C4-2B (cell line): Measurements from ENCODE around the gene CHPT1.

Source experiments
- CTCF ChIP-seq: fragments of 450-650 bp; conservative IDR thresholded peaks from 2 replicates; pipeline ENCODE4 v1.5.1; 2017; ENCODE audit warnings: mild to moderate bottlenecking
- ZFX ChIP-seq: fragments of 450-650 bp; IDR thresholded peaks from 2 replicates; pipeline ENCODE4 v1.6.1; 2017

GRCh38 chr12:101697930-101698799 is 725 bp downstream of the CHPT1 start:
- no peak for TF ChIP-seq CTCF
- peak; percentile 64 for TF ChIP-seq ZFX
